Sigmoid colon (tissue), 4 donors: ENCODE results near the gene USP2.

Experiments used
- CTCF ChIP-seq, 4 experiments: fragments of 450-650 bp in 3 of 4; fragments of 200-600 bp in 1 of 4; IDR thresholded peaks; one replicate each; pipeline ENCODE4 v1.5.1; 2016 to 2019; ENCODE audit warnings: antibody characterized with exemption in 4 of 4, mild to moderate bottlenecking in 3 of 4, moderate library complexity in 2 of 4
- EP300 ChIP-seq, 4 donors: sonication (generic); formaldehyde crosslinking; IDR thresholded peaks; one replicate each; pipeline ENCODE4 v1.6.1; 2017; ENCODE audit warnings: antibody characterized with exemption in 4 of 4

DNA sequence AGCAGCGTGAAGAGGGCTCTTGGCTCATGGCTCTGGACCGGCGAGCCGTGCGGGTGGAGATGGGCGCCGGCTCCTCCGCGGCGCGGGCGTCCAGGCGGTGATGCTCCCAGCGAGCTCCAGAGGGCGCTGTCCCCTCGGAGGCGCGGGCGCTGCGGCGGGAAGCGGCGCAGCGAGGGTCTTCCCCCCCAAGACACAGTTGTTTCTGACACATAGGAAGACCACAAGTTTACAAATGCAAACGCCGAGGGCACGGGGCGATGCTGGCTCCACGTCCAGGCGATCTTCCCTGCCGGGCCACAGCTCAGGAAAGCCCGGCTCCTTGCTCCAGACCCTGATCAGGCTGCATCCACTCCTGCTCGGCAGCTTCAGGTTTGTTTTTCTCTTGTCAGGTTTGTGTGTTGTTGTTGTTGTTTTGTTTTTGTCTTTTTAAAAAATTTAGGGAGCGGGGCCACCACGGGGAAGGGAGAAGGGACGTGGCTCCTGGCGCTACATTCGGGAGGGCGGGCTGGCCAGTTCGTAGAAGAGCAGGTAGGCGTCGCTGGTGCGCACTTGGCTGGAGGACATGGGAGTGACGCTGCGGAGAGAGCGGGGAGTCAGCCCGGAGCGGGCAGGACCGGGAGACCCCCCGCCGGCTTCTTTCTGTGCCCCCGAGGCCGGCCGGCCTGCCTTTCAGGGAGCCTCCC lies 25.0 kb downstream of the USP2 start:
- TF ChIP-seq CTCF (IDR thresholded peaks at IDR 0.05) (peak; percentile 75 to 94 (median 90)), EP300 (IDR thresholded peaks at IDR 0.05) (no peak)
